ENCODE data around the gene OR4K1.
"Not testable (repeated sequence)": the region's sequence is repeated elsewhere in the genome, so short reads cannot be mapped to it uniquely, and the experiment has no call there.

DNA sequence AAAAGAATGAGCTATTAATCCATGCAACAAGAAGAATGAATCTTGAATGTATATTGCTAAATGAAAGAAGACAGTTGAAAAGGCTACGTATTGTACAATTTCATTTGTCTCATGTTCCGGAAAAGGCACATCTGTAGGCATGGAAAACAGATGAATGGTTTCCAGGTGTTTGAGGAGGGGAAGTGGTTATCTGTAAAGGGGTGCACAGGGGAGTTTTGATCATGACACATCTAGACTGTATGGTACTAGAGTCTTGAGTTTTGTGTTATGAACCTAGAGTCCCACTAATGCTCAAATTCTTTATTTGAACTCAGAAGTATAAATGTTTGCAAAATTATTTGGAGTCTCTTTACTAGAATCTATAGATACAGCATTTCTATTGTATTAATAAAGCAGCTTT is 39.0 kb downstream of the OR4K1 start:
- TF ChIP-seq, protein P1, sequence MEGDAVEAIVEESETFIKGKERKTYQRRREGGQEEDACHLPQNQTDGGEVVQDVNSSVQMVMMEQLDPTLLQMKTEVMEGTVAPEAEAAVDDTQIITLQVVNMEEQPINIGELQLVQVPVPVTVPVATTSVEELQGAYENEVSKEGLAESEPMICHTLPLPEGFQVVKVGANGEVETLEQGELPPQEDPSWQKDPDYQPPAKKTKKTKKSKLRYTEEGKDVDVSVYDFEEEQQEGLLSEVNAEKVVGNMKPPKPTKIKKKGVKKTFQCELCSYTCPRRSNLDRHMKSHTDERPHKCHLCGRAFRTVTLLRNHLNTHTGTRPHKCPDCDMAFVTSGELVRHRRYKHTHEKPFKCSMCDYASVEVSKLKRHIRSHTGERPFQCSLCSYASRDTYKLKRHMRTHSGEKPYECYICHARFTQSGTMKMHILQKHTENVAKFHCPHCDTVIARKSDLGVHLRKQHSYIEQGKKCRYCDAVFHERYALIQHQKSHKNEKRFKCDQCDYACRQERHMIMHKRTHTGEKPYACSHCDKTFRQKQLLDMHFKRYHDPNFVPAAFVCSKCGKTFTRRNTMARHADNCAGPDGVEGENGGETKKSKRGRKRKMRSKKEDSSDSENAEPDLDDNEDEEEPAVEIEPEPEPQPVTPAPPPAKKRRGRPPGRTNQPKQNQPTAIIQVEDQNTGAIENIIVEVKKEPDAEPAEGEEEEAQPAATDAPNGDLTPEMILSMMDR (IDR thresholded peaks at IDR 0.05 in 2 of 3, conservative IDR thresholded peaks at IDR 0.05 in 1 of 3; ENCODE audit: borderline replicate concordance in 1 of 3, insufficient read depth in 1 of 3, low read depth in 2 of 3, low read length in 2 of 3): not testable (repeated sequence)
- TF ChIP-seq RAD21 (IDR thresholded peaks at IDR 0.05; ENCODE audit: low read depth); JUND (IDR thresholded peaks at IDR 0.05); POLR2A (IDR thresholded peaks at IDR 0.05; ENCODE audit: borderline replicate concordance, extremely low read depth, insufficient read depth, insufficient read length); SP1 (IDR thresholded peaks at IDR 0.05; ENCODE audit: low read depth); YY1 (IDR thresholded peaks at IDR 0.05; ENCODE audit: extremely low read depth, insufficient replicate concordance, low read depth, low read length); CEBPB (IDR thresholded peaks at IDR 0.05; ENCODE audit: low read depth); ZFX (IDR thresholded peaks at IDR 0.05); EZH2 (IDR thresholded peaks at IDR 0.05); TCF7L2 (IDR thresholded peaks at IDR 0.05; ENCODE audit: borderline replicate concordance, extremely low read depth, insufficient read depth, insufficient read length); SIN3A (IDR thresholded peaks at IDR 0.05; ENCODE audit: low read depth); POLR2AphosphoS5 (IDR thresholded peaks at IDR 0.05; ENCODE audit: low read depth, low read length): not testable (repeated sequence)
- TF ChIP-seq, protein P2, sequence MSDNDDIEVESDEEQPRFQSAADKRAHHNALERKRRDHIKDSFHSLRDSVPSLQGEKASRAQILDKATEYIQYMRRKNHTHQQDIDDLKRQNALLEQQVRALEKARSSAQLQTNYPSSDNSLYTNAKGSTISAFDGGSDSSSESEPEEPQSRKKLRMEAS (IDR thresholded peaks at IDR 0.05): not testable (repeated sequence)
- TF ChIP-seq, protein P3, sequence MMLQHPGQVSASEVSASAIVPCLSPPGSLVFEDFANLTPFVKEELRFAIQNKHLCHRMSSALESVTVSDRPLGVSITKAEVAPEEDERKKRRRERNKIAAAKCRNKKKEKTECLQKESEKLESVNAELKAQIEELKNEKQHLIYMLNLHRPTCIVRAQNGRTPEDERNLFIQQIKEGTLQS (IDR thresholded peaks at IDR 0.05): not testable (repeated sequence)

Data from HCT116 (cell line).